ENCODE measurements around the gene SLC22A31. TPM values are rescaled to one million over a fixed set of nuclear protein-coding genes. Genes with fewer than 3 reads are reported as not detected.

The SLC22A31 gene
- polyA plus RNA-seq, 1 experiment: 0.25 TPM

DNA sequence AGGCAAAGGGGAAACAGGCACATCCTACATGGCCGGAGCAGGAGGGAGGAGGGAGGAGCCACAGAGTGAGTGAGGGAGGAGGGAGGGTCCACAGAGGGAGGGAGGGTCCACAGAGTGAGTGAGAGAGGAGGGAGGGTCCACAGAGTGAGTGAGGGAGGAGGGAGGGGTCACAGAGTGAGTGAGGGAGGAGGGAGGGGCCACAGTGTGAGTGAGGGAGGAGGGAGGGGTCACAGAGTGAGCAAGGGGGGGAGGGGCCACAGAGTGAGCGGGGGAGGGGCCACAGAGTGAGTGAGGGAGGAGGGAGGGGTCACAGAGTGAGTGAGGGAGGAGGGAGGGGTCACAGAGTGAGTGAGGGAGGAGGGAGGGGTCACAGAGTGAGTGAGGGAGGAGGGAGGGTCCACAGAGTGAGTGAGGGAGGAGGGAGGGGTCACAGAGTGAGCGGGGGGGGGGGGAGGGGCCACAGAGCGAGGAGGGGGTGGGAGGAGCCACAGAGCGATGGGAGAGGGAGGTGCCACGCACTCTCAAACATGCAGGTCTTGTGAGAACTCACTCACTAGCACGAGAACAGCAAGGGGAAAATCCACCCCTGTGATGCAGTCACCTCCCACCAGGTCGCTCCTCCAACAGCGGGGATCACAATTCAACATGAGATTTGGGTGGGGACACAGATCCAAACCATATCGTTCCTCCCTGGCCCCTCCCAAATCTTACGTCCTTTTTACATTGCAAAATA lies 53.1 kb downstream of the SLC22A31 start:
- DNase-seq (ENCODE audit: low read depth, low spot score): no peak
- Histone ChIP-seq H3K27me3 (ENCODE audit: control insufficient read depth, insufficient read depth, low read length) (no peaks in the 10 kb centered on the region), H3K4me3 (ENCODE audit: low read depth, low read length) (no peak overlapping the region), H3K27ac (ENCODE audit: low read depth, low read length) (no peak overlapping the region), H3K9me3 (ENCODE audit: control insufficient read depth, insufficient read depth, low read length) (peaks cover 6% of the 10 kb centered on the region)
- TF ChIP-seq, protein P1, sequence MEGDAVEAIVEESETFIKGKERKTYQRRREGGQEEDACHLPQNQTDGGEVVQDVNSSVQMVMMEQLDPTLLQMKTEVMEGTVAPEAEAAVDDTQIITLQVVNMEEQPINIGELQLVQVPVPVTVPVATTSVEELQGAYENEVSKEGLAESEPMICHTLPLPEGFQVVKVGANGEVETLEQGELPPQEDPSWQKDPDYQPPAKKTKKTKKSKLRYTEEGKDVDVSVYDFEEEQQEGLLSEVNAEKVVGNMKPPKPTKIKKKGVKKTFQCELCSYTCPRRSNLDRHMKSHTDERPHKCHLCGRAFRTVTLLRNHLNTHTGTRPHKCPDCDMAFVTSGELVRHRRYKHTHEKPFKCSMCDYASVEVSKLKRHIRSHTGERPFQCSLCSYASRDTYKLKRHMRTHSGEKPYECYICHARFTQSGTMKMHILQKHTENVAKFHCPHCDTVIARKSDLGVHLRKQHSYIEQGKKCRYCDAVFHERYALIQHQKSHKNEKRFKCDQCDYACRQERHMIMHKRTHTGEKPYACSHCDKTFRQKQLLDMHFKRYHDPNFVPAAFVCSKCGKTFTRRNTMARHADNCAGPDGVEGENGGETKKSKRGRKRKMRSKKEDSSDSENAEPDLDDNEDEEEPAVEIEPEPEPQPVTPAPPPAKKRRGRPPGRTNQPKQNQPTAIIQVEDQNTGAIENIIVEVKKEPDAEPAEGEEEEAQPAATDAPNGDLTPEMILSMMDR (IDR thresholded peaks at IDR 0.05; ENCODE audit: low read depth, low read length): no peak
- POLR2A ChIA-PET: no interaction called here
- CTCF ChIA-PET: no interaction called here

DNA sequence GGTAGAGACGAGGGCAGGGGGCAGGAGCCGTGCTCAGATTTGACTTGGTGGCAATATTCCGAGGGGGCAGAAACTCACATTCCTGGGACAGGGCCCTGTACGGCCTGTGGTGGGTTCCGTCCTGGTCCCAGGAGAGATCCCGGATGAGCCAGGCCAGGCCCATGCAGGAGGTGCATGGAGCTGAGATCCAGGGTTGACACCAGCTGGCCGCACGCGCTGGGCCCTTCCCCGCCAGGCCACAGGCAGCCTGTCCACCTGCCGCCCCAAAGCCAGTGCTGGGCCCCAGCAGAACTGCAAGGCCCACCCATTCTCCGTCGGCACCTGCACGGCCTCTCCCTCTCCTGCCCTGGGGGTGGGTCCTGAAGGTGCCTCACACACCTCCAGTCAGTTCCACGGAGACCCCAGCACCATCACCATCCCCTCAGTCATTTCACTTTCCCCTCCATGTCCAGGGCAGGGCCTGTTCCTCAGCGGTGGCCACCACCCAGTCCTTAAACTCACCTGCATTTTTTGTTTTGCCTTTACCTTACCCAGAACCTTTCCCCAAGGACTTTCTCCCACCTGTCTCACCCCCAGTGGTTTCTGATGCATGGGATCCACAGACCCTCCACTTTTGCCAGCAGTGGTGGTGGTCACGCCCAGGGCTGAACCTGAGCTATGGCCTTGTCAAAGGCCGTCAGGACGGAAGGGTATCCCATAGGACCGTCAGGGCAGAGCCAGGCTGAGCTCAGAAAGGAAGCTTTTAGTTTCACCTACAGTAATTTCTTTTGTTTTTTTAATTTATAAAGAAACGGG lies 53.9 kb downstream of the SLC22A31 start:
- no peaks in the 10 kb centered on the region for H3K27me3 ChIP-seq (ENCODE audit: control insufficient read depth, insufficient read depth, low read length)
- H3K9me3 ChIP-seq (ENCODE audit: control insufficient read depth, insufficient read depth, low read length): peaks cover 6% of the 10 kb centered on the region
- ChIA-PET POLR2A (no interaction called here), CTCF (no interaction called here)
- TF ChIP-seq, protein P1 (IDR thresholded peaks at IDR 0.05; ENCODE audit: low read depth, low read length): no peak
- no peak for DNase-seq (ENCODE audit: low read depth, low spot score)
- no peak overlapping the region for H3K4me3 ChIP-seq (ENCODE audit: low read depth, low read length)
- H3K27ac ChIP-seq (ENCODE audit: low read depth, low read length): no peak overlapping the region

Other genes with a start within 250 kb of the SLC22A31 start
- not detected in 2 replicates for gene CBFA2T3, start 223.3 kb downstream of the SLC22A31 start, polyA plus RNA-seq (2011; rRNA removed)
- 11.0 and 11.2 TPM in 2 replicates for gene ACSF3, start 106.7 kb downstream of the SLC22A31 start, polyA plus RNA-seq (2011; rRNA removed)
- 0.11 and 0.12 TPM in 2 replicates for gene CDH15, start 28.8 kb downstream of the SLC22A31 start, polyA plus RNA-seq (2011; rRNA removed)
- 11.3 and 13.1 TPM in 2 replicates for gene ZNF778, start 17.2 kb upstream of the SLC22A31 start, polyA plus RNA-seq (2011; rRNA removed)

Measured in AG04450 (cell line).